ENCODE data around the gene MEX3A.
"Not testable (repeated sequence)": the region's sequence is repeated elsewhere in the genome, so short reads cannot be mapped to it uniquely, and the experiment has no call there.

The MEX3A gene, protein sequence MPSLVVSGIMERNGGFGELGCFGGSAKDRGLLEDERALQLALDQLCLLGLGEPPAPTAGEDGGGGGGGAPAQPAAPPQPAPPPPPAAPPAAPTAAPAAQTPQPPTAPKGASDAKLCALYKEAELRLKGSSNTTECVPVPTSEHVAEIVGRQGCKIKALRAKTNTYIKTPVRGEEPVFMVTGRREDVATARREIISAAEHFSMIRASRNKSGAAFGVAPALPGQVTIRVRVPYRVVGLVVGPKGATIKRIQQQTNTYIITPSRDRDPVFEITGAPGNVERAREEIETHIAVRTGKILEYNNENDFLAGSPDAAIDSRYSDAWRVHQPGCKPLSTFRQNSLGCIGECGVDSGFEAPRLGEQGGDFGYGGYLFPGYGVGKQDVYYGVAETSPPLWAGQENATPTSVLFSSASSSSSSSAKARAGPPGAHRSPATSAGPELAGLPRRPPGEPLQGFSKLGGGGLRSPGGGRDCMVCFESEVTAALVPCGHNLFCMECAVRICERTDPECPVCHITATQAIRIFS

DNA sequence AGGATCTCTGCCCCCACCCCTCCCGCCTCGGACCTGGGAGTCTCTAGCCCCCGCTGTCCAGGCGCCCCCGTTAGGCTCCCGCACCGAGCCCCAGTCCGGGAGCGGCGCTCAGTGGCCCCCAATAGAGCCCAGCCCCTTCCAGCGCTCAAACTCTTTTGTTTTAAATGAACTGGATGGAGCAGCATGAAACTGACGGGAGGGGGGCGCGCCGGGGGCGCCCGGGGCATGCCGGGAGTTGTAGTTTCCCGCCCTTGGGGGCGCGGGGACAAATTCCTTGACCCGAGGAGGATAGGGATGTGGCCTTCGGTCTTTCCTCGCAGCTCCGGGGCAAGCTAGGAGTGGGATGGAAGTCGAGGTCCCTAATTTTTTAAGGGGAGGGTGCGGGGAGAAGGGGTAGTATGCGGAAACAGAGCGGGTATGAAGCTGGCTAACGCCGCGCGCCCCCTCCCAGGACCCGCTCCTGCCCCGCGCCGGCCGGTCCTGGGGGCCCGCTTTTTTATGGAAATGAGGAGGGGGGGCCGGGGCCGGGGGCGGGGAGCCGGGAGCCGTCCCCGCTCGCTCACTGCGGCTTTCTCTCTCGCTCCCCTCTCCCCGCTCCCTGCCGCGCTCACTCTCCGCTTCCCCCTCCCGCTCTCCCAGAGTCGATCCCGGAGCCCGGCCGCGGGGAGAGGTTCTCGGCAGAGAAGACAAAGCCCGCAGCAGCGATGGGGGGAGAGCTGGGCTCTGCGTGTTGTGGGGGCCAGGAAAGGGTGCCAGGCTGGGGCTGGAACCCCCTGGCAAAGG lies at the start of gene MEX3A:
Gene MEX3A (minus strand): TSS at position 157 of the 783 bp plus-strand sequence. CDS start 467 bp downstream, outside the sequence.
- FAIRE-seq: peak; percentile 67

DNA sequence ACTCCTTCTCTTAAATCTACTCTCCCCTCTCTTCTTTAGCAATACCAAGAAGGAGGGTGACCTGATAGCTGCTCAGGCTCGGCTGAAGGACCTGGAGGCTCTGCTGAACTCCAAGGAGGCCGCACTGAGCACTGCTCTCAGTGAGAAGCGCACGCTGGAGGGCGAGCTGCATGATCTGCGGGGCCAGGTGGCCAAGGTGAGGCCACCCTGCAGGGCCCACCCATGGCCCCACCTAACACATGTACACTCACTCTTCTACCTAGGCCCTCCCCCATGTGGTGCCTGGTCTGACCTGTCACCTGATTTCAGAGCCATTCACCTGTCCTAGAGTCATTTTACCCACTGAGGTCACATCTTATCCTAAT lies 48.3 kb upstream of the MEX3A start:
- FAIRE-seq: no peak

DNA sequence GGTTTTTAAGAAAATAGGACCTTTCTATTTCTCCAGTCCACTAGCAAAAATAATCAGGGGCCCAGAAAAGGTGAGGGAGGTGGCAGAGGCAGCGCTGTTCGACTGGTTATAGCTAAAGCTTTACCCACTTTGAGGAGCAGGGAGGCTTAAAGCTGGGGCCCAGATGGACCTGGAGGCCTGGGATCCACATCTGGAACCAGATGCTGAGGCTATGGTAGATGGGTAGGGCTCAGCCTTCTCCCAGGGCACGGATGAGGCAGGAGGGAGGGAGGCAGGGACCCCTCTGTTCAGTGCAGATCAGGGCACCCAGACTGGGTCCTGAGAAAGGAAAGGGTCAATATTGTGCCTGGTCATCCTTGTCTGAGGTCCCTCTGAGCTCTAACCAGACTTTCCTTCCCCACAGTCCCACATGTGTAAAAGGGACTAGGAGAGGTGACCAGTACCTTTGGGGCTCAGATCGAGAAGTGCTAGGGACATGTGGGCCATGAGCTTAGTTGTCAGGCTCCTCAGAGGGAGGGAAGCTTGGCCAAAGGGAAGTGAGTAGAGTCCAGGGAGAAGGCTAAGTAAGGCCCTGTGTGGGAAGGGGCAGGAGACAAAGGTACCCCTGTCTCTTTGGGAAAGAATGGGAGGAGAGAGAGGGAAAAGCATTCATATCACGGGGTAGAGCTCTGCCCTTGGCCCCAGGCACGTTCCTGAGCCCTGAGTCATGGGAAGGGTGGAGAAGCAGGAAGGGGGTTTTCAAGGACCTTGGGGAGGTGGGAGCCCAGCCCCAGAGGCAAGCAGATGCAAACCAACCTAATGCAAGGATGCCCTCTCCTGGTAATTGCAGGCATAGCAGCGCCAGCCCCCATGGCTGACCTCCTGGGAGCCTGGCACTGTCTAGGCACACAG lies 47.7 kb upstream of the MEX3A start:
- FAIRE-seq: peak; percentile 96

DNA sequence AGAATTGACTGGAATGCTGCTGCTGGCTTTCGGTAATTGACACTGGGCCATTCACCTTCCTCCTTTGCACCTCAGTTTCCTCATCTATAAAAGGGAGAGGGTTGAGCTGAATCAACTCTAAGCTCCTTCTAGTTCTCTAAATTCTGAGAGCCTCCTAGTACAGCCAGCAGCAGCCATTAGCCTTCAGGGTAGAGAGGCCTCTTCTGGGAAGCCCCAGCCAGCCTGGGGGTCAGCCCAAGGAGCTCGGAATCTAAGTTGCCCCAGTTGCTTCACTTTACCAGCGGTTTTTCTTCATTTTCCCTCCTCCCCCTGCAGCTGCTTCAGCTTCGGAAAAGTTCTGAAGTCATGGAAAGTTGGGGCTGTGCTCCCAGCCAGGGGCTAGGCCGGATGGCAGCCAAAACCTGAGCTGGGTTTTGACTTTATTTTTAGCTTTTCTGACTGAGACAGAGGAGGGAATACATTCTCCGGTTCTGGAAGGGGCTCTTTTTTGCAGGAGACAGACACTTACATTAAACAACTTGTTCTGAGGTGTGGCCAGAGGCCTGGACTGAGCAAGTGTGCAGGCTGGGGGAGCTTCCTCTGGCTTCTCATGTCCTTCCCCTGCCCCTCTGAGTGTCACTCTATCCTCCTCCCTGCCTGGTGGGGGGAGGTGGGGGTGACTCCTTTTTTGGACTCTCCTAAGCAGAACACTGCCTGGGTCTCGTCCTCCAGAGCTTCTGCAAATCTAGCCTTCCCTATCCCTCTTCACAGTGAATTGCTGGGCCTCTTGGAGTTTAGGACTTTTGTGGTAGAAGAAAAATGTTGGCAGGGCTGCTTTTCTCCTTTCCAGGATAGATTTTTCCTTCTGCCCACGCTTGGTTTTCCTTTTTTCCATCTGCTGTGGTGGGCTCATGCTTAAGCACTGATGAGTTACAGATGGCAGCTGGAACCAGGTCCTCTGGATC lies 46.7 kb upstream of the MEX3A start:
- no peak for FAIRE-seq

DNA sequence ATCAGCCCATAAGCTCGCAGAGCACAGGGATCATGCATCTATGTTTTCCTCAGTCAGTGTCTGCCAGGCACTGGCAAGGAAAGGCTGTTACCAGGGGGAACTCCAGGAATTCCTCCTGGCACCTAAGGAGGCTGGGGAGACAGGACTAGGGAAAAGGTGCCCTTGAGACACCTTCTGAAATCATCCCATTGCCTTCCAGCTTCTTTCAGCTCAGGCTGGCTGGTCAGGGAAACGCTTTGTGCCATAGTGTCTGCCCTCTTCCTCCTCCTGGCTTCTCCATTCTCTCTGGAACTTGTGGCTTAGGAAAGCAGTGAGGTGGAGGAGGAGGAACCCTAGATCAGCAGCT lies 46.0 kb upstream of the MEX3A start:
- no peak for FAIRE-seq

DNA sequence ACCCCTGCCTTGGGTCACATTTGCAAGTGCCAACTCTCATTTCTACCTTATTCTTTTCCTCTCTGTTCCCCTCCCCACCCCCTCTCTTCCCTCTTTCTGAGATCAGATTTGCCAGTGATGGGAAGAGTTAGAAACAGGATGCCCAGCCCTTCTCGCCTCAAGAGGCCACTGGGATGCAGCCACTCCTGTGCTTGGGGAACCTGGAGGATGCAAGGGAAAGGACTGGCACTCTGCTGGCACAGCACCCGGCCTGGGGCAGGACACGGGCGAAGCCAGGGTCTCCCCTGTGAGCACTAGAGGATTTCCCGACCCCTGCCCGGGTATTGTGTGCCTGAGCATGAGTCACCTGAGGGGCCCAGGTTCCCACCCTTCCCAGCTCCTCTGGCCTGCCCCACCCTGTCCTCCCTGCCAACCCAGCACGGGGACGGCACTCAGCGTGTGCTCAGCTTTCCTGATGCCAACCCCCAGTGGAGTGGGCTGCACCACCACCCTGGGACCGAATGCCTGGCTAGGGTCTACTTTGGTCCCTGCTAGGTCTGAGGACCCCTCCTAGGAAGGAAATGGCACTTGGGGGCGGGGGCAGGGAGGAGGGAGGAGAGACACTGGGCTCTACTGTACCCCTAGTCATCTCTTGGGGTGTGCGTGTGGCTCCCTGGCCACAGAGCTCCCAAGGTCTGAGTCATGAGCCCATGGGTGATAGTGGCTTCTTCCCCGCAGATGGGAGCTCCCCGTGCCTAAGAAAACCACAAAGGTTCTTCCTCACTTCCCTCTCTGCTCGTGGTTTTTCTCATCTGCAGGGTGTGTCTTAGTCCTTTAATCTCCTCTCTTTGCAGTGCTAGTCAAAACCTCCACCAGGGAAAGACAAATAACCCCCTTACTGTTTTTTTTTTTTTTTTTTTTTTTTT lies 44.6 kb upstream of the MEX3A start:
- no peak for FAIRE-seq

DNA sequence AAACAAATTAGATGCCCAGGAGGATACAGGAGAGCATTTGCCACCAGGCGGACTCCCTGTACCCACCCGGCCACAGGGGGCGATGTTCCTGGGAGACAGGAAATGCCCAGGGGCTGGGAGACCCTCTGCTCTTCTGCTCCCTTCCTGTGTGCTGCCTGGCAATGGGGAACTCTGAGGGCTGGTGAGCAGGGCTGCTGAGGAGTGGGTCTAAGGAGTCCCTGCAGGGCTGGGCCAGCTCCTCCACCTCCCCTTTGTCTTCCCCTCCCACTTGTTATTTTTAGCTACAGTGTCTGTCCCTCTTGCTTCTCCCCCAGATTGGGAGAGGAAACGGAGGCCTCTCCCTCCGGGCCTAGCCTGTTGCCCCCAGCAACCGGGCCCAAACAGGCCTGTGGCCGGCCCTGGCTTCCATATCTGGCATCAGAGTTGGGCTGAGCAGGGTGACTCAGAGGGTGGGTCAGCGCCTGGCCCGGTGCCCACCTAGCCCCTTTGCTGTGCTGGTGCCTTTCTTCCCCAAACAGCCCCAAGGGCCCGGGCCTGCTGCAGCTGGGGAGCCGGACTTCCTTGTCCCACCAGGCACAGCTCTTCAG lies 43.9 kb upstream of the MEX3A start:
- no peak for FAIRE-seq

DNA sequence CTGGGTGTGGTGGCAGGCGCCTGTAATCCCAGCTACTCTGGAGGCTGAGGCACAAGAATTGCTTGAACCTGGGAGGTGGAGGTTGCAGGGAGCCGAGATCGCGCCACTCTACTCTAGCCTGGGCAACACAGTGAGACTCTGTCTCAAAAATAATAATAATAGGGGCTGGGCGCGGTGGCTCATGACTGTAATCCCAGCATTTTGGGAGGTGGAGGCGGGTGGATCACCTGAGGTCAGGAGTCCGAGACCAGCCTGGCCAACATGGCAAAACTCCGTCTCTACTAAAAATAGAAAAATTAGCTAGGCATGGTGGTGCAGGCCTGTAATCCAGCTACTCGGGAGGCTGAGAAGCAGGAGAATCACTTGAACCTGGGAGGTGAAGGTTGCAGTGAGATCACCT lies 43.3 kb upstream of the MEX3A start:
- FAIRE-seq: not testable (repeated sequence)

DNA sequence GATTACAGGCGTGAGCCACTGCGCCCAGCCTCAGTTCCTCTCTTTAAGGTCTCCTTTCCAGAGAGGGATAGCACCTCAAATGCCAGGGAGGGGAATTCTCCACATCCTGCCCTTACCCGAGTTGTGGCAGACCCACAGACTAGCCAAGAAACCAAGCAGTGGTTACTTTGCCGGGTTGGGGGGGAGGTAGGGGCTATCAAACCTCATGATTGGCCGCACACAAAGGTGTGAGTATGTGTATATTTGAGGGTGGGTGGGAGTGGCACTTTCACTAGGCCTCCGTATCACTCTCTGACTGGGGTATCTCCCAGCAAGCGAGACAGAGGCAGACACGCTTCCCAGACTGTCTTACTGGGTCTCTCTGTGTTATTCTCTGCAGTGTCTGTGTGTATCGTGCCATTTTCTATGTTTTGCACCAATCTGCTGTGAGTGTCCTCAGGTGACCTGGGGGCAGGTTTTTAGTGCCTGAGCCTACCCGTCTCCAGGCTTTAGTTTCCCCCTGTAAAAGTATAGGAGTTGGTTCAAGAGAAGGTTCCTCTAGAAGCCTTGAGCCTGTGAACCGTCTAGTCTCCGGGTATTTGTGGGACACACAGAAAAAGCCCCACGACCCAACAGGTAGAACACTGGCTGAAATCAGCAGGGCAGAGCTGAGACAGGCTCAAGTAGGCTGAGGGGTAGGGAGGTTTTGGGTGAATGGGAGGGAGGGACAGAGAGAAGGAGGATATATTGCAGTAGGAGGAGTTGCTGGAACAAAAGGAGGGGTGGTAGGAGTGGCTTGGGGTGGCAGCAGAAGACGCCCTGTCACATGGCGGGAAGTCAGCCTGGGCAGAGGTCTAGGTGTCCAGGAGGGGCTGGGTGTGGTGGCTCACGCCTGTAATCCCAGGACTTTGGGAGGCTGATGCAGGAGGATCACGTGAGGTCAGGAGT lies 42.6 kb upstream of the MEX3A start:
- no peak for FAIRE-seq

DNA sequence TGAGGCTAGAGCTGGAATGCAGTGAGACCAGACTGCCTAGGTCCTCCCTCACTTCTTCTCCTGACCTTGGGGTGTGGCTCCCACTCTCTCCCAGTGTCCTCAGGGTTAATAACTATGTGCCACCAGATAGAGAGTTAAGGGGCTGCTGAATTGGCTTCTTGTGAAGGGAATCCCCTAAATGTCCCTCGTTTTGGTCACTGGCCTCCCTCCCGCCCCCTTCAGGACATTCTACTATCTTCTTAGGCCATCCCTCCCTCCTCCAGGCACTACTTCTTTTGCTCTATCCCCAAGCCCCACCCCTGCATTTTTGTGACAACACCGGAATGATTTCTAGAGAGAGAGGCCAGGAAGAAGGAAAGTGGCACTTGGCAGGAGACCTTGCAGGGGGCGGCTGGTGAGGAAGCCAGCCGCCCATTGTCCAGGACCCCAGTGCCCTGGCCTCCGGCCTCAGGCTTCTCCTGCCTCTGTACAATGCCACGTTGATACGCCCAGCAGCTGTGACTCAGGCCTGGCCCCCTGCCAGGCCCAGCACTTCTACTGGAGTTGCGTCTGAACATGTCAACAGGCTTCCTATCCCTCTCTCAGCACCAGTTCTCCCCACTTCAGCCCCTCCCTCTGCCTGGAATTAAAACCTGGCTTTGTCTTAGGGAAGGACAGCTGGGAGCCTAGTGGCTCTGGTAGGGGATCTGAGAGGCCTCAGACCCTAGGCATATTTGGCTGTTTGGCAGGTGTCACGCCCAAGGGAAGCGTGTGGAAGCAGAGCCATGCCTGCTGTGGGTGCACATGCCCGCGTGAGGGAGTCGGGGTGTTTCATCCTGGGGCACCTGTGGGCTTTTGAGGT lies 41.3 kb upstream of the MEX3A start:
- FAIRE-seq: peak; percentile 3

DNA sequence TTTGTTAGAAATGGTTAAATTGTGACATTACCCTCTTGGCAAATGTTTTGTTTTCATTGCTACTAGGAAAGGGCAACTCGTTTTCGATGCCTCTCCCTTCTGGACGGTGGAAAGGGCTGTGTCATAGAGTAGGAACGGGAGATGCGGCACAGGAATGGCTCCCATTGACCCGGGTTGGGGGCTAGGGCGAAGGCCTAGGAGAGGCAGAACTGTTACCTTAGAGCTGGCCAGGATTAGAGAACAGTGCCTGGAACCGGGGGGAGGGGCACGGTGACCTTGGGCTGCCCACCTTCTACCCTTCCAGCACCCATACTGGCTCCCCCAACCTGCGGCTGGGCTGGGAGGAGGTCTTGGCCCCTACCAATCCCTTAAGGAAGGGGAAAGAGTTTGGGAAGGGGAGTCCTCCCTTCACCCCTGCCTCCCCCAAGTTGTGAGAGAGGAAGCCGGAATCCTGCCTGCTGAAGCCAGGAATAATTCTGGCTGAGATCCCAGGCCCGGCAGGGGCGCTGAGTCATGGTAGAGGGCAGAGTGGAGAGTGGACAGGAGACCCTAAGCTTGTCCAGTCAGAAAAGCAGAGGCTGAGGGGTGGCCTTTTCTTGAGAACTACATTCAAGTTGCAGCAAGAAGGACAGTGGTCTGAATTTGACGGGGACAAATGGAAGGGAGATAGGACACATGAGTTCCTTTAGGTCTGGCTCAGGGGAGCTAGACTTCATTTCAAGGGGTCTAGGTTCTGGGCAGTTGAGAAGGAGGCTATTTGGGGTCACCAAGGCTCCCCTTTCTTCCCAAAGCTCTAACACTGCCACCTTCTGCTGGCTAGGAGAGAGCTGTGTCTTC lies 40.5 kb upstream of the MEX3A start:
- FAIRE-seq: no peak

DNA sequence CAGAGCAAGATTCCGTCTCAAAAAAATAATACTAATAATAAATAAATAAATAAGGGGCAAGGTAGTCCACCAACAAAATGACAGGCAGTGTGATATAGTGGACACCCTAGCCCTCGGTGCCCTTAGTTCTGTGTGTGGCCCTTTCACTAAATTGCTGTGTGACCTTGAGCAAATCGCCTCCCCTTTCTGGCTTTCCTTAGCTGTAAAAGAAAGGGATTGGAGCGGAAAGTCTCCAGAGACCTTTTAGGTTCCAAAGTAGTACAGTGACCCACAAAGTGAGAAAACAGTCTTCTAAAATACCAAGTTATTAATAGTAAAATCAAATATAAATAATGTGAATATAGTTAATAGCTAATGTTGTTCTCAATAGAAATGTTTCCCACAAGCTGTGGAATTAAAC lies 39.8 kb upstream of the MEX3A start:
- no peak for FAIRE-seq

DNA sequence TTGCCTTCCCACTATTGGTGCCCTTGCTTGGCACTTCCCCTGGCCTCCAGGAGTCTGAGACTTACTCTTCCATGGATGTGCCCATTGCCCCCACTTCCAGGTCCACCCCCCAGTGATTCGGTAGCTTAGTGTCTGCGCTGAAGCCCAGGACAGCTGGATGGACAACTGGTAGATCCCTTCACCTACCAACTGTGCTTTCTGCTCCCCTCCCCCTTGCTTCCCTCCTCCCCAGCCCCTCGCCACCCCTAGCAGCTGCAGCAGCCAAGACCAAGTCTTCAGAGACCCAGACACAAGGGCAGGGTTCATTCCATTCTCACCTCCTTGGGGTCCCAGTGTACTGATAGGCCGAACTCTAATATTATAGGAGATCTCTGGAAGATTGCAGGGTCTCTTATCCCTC lies 39.2 kb upstream of the MEX3A start:
- no peak for FAIRE-seq

DNA sequence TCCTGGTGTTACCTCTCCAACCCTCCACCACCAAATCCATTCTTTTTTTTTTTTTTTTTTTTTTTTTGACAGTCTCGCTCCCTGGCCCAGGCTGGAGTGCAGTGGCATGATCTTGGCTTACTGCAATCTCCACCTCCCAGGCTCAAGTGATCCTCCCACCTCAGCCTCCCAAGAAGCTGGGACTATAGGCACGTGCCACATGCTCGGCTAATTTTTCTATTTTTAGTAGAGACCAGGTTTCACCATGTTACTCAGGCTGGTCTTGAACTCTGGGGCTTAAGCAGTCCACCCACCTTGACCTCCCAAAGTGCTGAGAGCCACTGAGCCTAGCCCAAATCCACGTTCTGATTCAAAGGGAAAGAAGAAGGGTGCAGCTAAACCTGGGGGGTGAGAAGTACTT lies 38.7 kb upstream of the MEX3A start:
- not testable (repeated sequence) for FAIRE-seq

DNA sequence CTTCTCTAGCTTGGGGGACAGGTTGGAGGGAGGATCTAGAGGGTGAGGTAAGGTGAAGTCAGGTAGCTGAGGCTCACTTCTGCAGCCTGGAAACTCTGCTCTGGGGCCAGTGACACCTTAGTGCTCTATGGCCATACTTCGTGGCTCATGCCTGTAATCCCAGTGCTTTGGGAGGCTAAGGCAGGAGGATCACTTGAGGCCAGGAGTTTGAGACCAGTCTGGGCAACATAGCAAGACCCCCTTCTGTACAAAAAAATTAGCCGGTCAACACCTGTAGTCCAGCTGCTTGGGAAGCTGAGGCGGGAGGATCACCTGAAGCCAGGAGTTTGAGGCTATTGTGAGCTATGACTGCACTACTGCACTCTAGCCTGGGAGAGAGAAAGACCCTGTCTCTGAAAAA lies 38.1 kb upstream of the MEX3A start:
- FAIRE-seq: no peak

DNA sequence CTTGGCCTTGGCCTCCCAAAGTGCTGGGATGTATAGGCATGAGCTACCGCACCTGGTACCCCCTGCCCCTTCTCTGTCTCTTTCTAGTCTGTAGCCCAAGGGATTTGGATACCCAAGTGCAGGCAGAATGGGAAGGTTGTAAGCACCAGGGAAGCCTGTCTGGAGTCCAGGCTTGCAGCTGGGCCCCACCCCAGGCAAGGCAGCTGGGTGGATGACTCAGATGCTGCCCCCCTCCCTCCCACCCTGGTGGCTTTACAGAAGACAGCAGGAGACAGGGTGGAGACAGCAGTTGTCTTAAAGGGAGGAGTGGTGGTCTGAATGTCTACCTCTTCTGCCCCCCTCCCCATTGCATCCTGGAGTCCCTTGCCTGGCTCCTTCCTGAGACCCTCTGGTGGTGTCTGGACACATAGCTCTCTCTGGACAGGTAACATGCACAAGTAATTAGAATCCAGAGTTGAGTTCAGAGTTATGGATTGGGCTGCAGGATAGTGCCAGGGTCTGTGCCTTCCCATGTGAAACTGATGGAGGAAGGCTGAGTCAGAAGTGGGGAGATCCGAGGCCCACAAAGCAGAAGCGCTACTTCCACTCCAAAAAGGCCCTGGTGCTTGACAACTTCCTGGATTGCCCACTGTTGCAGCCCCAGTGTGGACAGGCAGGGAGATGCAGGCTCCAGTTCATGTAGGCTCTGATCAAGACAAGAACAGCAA lies 37.4 kb upstream of the MEX3A start:
- no peak for FAIRE-seq

Measured in G401.6 (cell line).